ENCODE data around the gene CES2. TPM values are rescaled to one million over a fixed set of nuclear protein-coding genes. Genes with fewer than 3 reads are reported as not detected.

The CES2 gene
- total and polyA plus RNA-seq, 9 of the 15 experiments (the other 6 are each of a cell fraction or from before 2014, with no cell fraction given), result 2.2 to 37.9 (median 24.4) TPM

DNA sequence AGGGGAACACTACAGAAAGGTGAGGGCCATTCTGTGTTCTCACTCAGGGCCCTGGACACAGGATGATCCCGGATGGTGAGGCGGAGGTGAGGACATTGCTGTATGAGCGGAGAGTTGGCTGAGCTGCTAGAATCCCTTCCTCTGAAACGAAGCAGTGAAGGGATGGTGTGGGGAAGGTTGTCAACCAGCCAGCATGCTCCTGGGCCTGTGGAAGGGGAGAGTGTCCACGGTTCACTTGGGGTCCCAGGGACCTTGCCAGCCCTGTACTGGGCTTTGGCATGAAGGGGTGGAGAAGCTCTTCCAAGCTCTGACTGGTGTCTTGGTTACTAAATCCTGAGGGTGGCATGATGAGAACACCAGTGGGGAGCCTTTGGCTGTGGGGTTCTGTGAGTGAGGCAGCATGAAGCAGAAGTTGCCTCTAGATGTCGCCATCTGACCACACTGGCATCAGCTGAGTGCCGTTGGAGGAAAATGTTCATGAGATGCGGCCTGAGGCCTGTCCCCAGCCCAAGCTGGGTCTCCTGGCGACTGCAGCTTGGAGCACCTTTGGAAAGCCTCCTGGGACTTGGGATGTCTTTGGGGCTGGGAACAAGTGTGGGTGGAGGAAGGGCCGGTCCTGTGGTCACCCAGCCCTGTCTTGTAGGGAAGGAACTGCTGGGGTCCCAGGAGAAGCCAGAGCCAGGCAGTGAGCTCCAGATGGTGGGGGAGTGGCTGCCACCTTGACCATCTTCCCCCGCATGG is 40.2 kb upstream of the CES2 start (continued):
- TF ChIP-seq, protein P1, sequence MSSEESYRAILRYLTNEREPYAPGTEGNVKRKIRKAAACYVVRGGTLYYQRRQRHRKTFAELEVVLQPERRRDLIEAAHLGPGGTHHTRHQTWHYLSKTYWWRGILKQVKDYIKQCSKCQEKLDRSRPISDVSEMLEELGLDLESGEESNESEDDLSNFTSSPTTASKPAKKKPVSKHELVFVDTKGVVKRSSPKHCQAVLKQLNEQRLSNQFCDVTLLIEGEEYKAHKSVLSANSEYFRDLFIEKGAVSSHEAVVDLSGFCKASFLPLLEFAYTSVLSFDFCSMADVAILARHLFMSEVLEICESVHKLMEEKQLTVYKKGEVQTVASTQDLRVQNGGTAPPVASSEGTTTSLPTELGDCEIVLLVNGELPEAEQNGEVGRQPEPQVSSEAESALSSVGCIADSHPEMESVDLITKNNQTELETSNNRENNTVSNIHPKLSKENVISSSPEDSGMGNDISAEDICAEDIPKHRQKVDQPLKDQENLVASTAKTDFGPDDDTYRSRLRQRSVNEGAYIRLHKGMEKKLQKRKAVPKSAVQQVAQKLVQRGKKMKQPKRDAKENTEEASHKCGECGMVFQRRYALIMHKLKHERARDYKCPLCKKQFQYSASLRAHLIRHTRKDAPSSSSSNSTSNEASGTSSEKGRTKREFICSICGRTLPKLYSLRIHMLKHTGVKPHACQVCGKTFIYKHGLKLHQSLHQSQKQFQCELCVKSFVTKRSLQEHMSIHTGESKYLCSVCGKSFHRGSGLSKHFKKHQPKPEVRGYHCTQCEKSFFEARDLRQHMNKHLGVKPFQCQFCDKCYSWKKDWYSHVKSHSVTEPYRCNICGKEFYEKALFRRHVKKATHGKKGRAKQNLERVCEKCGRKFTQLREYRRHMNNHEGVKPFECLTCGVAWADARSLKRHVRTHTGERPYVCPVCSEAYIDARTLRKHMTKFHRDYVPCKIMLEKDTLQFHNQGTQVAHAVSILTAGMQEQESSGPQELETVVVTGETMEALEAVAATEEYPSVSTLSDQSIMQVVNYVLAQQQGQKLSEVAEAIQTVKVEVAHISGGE (CRISPR knock-in tag; IDR thresholded peaks at IDR 0.05), result no peak
- TF ChIP-seq HNRNPLL (IDR thresholded peaks at IDR 0.05; ENCODE audit: low read depth, low read length, poor library complexity, severe bottlenecking), result no peak
- TF ChIP-seq, protein P2, sequence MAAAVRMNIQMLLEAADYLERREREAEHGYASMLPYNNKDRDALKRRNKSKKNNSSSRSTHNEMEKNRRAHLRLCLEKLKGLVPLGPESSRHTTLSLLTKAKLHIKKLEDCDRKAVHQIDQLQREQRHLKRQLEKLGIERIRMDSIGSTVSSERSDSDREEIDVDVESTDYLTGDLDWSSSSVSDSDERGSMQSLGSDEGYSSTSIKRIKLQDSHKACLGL (CRISPR knock-in tag; IDR thresholded peaks at IDR 0.05; ENCODE audit: borderline replicate concordance, poor library complexity, severe bottlenecking), result no peak
- peak; percentile 48; the same call in 1 of the 2 replicates for TF ChIP-seq MYNN (IDR thresholded peaks at IDR 0.05)
- no peak for TF ChIP-seq MYNN (CRISPR knock-in tag; IDR thresholded peaks at IDR 0.05)
- peak in 1 of 2 experiments; percentile 55; a peak in 1 of 4 replicates for TF ChIP-seq RCOR1 (IDR thresholded peaks at IDR 0.05; ENCODE audit: borderline replicate concordance in 1 of 2, low read depth in 2 of 2, low read length in 2 of 2)
- TF ChIP-seq, protein P3, sequence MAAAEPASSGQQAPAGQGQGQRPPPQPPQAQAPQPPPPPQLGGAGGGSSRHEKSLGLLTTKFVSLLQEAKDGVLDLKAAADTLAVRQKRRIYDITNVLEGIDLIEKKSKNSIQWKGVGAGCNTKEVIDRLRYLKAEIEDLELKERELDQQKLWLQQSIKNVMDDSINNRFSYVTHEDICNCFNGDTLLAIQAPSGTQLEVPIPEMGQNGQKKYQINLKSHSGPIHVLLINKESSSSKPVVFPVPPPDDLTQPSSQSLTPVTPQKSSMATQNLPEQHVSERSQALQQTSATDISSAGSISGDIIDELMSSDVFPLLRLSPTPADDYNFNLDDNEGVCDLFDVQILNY (CRISPR knock-in tag; IDR thresholded peaks at IDR 0.05), result no peak
- TF ChIP-seq CTBP1 (IDR thresholded peaks at IDR 0.05; ENCODE audit: borderline replicate concordance), result peak; percentile 49; the same call in 1 of the 2 replicates
- TF ChIP-seq, protein P4, sequence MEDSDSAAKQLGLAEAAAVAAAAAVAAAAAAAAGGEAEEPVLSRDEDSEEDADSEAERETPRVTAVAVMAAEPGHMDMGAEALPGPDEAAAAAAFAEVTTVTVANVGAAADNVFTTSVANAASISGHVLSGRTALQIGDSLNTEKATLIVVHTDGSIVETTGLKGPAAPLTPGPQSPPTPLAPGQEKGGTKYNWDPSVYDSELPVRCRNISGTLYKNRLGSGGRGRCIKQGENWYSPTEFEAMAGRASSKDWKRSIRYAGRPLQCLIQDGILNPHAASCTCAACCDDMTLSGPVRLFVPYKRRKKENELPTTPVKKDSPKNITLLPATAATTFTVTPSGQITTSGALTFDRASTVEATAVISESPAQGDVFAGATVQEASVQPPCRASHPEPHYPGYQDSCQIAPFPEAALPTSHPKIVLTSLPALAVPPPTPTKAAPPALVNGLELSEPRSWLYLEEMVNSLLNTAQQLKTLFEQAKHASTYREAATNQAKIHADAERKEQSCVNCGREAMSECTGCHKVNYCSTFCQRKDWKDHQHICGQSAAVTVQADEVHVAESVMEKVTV (CRISPR knock-in tag; IDR thresholded peaks at IDR 0.05), result peak; percentile 95
- TF ChIP-seq PHF8 (IDR thresholded peaks at IDR 0.05; ENCODE audit: borderline replicate concordance, low read length), result no peak
- no peak for TF ChIP-seq BCOR (IDR thresholded peaks at IDR 0.05)
- TF ChIP-seq, protein P5, sequence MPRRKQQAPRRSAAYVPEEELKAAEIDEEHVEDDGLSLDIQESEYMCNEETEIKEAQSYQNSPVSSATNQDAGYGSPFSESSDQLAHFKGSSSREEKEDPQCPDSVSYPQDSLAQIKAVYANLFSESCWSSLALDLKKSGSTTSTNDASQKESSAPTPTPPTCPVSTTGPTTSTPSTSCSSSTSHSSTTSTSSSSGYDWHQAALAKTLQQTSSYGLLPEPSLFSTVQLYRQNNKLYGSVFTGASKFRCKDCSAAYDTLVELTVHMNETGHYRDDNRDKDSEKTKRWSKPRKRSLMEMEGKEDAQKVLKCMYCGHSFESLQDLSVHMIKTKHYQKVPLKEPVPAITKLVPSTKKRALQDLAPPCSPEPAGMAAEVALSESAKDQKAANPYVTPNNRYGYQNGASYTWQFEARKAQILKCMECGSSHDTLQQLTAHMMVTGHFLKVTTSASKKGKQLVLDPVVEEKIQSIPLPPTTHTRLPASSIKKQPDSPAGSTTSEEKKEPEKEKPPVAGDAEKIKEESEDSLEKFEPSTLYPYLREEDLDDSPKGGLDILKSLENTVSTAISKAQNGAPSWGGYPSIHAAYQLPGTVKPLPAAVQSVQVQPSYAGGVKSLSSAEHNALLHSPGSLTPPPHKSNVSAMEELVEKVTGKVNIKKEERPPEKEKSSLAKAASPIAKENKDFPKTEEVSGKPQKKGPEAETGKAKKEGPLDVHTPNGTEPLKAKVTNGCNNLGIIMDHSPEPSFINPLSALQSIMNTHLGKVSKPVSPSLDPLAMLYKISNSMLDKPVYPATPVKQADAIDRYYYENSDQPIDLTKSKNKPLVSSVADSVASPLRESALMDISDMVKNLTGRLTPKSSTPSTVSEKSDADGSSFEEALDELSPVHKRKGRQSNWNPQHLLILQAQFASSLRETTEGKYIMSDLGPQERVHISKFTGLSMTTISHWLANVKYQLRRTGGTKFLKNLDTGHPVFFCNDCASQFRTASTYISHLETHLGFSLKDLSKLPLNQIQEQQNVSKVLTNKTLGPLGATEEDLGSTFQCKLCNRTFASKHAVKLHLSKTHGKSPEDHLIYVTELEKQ (CRISPR knock-in tag; IDR thresholded peaks at IDR 0.05), result no peak
